Hematopoietic multipotent progenitor cell treated with erythropoietin and hydrocortisone succinate and interleukin-3 and kit ligand, for 4 days (in vitro differentiated cells): ENCODE data around the gene BCL11A.

Experiments used
- DNase-seq: peaks from one replicate; pipeline ENCODE4 v3.0.0-alpha.2; 2015

The BCL11A gene

GRCh38 chr2:60502144-60502543, 51.3 kb downstream of the BCL11A start:
- DNase-seq: no peak

GRCh38 chr2:60500861-60501260, 52.6 kb downstream of the BCL11A start:
- no peak for DNase-seq

- DNase-seq: no peak
Measured at GRCh38 chr2:60499651-60500265, 53.7 kb downstream of the BCL11A start.

DNA sequence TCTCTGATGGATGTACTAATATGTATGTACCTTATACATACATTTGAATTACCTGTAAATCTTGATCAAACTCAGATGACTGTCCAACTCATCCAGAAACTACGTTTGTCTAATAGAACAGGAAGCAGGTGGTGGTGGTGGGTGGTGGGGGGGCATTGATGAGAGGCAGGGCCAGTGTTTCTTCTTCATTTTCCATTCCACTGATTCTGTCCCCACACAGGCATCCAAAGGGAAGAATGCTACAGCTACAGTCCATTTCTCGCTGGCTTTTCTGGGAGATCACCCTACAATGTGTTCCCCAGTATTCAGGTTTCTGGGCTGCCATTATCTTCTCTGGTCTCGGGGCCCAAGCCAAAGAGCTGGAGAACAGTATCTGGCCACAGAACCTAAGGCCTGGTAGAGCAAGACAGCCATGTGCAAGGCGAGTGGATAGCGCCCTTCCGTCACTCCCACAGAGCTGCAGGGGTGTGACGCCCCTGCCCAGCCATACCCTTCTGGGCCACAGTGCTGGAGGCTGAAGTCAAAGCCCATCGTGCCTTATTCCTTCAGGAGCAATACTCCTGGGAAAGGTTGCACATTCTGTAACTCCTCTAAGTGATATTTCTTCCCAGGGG, 54.5 kb downstream of the BCL11A start:
- no peak for DNase-seq

DNA sequence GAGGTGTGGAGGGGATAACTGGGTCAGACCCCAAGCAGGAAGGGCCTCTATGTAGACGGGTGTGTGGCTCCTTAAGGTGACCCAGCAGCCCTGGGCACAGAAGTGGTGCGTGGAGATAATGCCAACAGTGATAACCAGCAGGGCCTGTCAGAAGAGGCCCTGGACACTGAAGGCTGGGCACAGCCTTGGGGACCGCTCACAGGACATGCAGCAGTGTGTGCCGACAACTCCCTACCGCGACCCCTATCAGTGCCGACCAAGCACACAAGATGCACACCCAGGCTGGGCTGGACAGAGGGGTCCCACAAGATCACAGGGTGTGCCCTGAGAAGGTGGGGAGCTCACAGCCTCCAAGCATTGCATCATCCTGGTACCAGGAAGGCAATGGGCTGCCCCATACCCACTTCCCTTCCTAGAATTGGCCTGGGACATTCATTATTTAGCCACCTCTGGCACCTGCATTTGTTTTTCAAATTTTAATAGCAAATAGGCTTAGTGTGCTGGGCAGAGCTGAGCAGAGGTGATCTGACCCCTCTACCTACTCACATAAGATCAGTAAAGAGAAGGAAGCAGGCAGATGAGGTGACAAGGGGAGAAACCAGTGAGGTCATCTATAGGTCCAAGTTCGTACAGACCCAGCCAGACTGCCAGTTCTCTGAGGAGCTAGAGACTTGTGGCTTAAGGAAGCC, 55.2 kb downstream of the BCL11A start:
- peak; percentile 82 for DNase-seq

DNA sequence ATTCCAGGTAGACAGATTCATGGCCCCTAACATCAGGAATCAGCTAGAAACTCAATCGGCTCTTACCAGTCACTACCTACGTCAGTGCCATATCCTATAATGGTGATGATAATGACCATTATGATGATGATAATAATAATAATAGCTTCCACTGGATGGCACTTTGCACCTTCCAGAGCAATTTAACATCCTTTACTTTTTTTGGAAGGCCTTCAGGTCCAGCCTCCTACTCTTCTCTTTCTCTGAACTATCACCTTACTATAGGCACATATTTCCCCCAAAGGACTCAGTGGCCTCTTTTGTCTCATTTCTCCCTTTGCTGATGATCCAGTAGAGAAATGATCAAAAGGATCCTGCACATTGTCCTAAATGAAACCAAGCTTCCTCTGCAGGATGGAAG, 56.0 kb downstream of the BCL11A start:
- DNase-seq: peak; percentile 41

GRCh38 chr2:60496956-60497355, 56.5 kb downstream of the BCL11A start:
- DNase-seq: no peak

DNA sequence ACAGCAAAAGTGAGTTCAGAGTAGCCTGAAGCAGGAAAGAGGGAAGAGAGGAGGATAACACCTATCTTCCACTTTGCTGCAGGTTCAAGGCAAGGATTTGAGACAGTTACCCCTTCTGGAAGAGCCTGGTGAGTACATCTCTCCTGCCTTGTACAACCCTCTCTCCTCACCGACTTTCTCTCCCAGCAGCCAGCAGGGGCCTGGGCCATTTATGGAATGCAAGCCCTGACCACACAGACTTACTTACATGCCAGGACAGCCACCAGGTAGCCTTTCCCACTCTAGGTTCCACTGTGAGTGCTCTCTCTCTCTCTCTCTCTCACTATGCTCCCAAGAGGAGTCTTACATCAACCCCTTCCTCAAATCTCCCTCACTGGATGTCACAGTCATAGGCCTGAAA, 57.0 kb downstream of the BCL11A start:
- DNase-seq: no peak

GRCh38 chr2:60495041-60495625, 58.3 kb downstream of the BCL11A start:
- DNase-seq: peak; percentile 76

- DNase-seq: no peak
Measured at GRCh38 chr2:60493804-60494387, 59.6 kb downstream of the BCL11A start.

GRCh38 chr2:60492548-60492947, 60.9 kb downstream of the BCL11A start:
- DNase-seq: no peak

- DNase-seq: peak; percentile 82
Measured at GRCh38 chr2:60490848-60491247, 62.6 kb downstream of the BCL11A start.

DNA sequence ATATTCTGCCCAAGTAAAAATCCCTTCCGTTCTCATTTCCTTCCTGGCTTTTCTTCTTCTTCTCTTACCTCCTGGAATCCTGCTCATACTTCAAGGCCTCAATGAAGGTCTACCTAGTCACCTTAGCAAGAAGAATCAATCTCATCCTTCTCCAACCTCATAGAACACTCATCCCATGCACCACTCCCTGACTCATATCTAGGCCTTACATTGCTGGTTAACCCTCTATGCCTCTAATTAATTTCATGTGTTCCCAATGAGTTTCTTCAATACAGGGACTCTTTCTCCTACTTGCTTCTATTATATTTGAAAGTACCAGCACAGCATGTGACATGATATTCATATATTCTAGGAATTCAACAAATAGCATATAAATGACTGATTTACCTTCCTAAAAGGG, 63.0 kb downstream of the BCL11A start:
- DNase-seq: no peak

- no peak for DNase-seq
Measured at GRCh38 chr2:60489289-60489688, 64.2 kb downstream of the BCL11A start.

DNA sequence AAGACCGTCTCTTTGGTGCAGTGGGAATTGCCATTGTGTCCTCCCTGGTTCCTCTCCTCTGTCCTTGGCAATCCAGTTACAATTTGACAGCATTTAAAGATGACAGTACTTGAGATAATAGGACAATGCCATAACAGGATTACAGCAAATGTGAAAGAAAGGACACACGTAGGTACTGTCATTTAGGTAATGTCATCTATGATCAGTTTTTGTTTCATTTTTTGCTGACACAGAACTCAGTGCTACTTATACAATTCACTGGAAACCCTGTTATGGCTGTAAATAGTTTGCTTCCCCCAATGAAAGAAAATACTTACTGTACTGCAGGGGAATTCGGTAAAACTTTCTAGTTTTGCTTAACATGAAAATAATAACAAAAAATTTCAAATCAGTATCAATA, 65.2 kb downstream of the BCL11A start:
- DNase-seq: no peak

- DNase-seq: no peak
Measured at GRCh38 chr2:60487174-60487573, 66.3 kb downstream of the BCL11A start.

DNA sequence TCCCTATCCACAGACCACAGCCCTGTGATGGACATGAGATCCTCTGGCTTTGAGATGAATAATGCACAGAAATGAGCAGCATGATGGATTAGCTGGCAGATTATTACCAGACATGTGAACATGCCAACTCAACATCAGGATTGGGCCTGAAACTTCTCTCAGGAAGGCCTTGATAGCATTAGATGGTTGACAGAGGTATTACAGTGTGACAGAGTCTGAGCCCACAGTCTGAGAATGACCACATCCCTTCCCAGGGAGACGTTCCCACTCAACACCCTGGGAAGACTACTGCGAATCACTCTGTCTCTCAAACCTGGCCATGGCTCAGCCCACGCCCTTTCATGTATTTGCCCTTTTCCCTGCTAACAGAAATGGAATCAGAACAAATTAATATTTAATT, 66.9 kb downstream of the BCL11A start:
- DNase-seq: no peak

DNA sequence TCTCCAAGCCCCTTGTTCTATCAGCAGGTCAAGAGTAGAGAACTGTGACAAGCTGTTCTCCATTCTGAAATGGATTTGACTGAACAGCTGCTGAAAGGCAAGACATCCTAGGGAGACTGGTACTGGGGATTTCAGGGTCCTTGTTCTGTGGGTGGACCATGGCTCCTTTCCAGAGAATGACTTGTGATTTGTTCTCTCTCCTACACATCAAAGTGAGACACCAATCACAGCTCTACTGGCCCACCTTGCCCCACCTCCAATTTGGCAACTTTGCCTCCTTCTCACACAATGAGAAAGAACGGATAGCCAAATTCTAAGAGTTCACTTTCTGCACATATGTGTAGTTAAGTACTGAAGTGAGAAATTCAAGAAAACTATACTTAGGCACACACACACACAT, 67.4 kb downstream of the BCL11A start:
- no peak for DNase-seq

DNA sequence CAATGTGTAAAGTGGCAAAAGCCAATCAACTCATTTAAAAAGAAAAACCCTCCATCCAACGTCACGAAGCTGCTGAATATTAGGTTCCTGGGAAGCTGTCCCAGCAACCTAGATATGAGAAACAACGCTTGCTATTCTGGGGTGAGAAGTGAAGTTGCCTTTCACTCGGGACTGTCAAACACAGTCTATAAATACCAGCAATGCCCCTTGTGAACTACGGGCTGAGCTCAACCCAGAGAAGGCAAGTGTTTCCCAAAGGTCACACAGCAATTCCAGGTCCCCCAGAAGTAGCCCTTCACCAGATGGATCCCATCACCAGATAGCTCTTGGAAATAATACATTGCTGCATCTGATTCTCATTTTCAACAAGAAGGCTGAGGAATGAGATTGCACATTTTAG, 67.9 kb downstream of the BCL11A start:
- DNase-seq: no peak

DNA sequence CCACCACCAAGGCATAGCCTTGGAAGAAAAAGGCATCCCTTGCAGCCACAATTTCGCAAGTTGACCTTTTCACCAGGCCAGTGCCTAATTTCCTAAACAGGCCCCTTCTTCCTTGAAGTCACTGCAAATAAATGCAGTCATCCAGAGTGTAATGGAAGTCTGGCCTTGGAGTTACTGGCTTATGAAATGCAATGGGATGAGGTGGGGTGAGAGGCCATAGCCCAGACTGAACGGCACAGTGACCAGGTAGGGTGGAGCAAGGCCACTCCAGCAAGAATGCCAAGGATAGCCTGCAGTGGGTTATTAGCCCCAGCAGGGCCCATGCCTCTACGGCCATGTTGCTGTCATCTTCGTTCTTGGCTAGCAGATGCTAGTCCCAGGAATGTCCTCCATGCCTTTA, 68.4 kb downstream of the BCL11A start:
- DNase-seq: no peak

DNA sequence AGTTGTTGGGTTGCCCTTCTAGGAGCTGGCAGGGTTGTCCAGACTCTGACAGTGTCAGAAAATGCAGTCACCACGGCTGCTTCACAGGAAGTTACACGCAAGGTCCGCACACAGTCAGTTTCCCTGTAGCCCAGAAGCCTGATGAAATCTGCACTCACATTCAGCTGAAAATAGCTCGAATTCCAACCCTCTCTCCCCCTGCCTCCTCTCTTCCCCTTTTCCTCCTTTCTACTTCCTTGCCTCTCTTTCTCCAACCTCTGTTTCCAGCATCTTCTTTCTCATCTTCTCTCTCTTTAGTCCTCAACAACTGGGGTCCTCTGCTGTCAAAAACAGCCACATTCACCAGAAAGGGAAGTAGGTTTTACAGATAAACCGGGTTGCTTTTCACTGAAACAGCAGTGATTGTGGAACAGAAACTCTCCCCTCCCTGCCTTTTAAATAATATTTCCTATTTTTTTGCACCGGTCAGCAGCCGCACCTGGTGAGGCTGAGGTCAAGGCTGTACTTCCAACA, 69.3 kb downstream of the BCL11A start:
- no peak for DNase-seq

DNA sequence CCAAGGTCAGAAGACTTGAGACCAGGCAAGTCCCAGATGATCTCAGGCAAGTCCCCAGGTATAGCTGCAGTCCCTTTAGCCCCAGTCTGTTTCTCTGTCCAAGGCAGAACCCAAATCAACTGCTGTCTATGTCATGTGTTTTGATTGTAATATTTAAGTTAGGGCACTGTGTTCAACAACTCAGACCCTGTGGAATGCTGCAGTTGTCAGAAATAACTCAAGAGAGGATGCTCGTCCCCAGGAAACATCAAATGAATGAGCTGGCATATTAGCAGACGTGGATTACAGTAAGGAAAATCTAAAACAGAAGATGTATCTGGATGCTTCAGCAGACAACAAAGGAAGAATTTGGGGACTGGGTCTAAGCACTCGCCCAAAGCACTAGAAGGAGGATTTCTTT, 70.1 kb downstream of the BCL11A start:
- DNase-seq: no peak

- DNase-seq: no peak
Measured at GRCh38 chr2:60482222-60482621, 71.2 kb downstream of the BCL11A start.

DNA sequence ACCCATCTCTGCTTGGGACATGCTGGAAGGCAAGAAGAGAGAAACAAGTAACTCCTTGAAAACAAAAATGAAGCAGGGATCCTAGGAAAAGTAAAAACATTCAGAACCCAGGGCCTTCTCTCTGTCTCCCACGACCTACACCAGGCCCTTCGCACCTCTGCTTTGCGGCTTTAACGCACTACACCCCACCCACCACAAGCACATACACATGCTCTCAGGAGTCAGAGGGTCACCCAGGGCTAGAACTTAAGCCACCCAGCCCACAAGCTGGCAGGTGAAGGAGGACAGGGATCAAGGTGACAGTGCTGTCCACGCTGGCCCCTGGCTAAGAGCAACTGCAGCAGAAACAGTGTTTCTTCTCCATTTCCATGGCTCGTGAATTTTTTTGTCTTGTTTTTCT, 72.2 kb downstream of the BCL11A start:
- no peak for DNase-seq
